Mononuclear cell (primary cell): ENCODE results near the gene THRA. TPM values are rescaled to one million over a fixed set of nuclear protein-coding genes. Genes with fewer than 3 reads are reported as not detected.
A peak's percentile ranks its signal among the peaks of the same experiment; 100 is the strongest.

ENCODE experiments used
- H3K27me3 ChIP-seq: 2 replicates; pipeline ENCODE4 v1.6.0; 2011; ENCODE audit warnings: low read length, control low read depth; ENCODE audit not compliant: insufficient read depth
- H3K4me1 ChIP-seq: 2 replicates; pipeline ENCODE4 v1.5.1; 2011; ENCODE audit warnings: mild to moderate bottlenecking, low read length, control low read depth; ENCODE audit not compliant: insufficient read depth
- H3K4me3 ChIP-seq: 2 replicates; pipeline ENCODE4 v1.5.1; 2011; ENCODE audit warnings: mild to moderate bottlenecking, low read length, moderate library complexity
- H3K9me3 ChIP-seq: 2 replicates; pipeline ENCODE4 v1.5.1; 2011; ENCODE audit warnings: low read depth, mild to moderate bottlenecking, control low read depth, low read length
- total RNA-seq: library from RNA; depleted of rRNA; stranded (reverse); fragments of >200 nt; gene quantifications from one replicate; pipeline ENCODE4 v1.2.3, GENCODE V29; 2012

The THRA gene
- total RNA-seq, 1 donor = 39.0 TPM

DNA sequence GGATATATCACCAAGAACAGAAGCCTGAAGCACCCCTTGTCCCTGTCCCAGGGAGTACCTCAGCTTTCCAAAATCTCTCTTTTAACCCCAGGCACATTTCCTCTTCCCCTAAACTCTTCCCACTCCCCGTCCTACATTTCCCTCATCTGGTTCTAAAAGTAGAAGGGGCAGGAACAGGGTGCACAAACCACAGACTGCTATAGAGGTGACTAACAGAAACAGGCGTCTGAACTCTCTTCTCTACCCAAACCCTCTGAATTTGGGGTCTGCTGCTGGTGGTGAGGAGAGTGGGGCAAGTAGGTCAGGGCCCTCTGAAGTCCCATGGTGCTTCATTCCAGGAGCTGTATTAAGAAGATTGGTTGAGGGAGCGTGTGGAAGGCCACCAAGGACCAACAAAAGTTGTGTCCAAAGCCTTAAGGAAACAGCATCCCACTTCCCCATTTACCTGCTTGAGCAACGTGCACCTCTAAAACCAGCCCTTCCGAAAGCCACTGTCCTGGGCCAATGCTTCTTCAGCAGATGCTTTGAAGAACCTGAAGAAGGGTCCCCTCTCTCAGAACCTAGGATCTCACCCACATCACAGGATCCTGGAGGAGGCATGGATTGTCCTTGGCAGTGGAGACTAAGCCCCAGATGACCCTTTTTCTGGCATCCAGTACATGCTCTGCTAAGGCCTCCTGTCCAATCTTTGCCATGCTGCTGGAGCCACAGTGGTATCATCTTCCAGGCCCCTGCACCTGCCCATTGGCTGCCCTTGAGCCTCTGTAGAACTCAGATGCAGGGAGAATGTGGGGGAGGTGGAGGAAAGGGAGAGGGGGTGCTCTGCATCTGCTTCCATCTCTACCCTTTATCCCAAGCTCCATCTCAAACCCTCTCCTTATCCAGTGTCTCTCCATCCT, 43.3 kb downstream of the THRA start:
- Histone ChIP-seq H3K4me1 (peaks cover 88% of the 10 kb centered on the region), H3K9me3 (no peaks in the 10 kb centered on the region), H3K4me3 (no peak overlapping the region), H3K27me3 (no peaks in the 10 kb centered on the region)

DNA sequence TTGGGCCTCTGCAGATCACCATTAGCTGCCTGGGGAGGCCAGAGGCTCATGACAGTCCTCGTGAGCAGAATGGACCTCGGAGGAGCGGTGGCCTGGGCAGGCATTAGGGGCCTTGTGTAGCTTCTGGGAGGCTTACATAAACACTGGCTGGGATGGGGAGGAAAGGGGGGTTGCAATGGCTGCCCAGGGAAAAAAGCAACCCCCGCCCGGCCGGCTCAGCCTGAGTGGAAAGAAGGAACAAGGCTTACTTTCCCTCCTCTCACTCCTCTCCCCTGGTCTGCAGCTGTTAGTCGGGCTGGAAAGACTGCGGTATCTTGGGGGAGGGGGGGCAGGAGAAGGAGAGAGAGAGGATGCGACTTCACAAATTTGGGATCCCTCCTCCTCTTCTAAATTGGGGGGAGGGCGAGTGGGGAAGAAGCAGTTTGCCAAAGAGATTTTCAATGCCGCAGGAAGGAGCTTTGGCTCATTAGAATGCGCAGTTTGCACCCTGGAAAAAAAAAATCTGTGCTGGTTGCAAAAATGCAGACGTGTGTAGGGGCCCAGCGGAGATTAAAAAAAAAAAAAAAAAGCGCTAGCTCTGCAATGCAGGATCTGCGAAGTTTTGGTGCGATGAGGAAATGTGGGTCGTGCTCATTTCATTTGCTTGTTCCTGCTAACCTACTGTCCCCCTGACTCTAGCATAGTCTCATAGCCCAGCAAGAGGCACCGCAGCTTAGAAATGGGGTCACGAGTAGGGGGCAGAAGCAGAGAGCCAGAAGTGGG, 44.2 kb downstream of the THRA start:
- Histone ChIP-seq H3K4me3 (no peak overlapping the region), H3K9me3 (no peaks in the 10 kb centered on the region), H3K27me3 (no peaks in the 10 kb centered on the region), H3K4me1 (peaks cover 90% of the 10 kb centered on the region)

DNA sequence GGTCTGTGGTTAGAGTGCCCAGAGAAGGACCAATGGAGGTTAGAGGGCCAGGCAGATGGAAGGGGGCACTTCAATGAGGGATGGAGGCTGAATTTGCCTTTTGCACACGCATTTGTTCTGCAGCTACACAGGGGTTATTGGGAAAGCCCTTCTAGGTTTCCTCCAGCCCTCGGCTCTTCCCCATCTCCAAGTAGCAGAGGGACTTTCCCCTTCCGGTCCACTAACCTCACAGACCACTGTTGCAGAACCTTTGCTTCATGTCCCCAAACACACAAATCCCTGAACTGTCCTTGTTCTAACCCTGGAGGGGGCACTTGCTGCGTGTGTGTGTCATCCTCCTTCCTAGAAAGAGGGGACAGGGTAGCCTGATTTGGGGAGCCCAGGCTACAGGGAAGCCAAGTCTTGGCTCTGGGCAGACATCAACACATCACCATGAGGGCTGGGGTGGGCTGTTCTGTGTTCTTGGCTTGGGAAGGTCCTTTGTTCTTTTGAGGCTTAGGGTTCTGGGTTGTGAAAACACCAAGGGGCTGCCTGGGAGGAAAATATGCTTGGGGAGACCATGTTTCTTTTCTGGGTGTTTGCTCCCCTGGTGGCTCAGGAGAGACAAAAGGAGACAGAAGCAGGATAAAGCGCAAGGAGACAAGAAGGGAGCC, 44.9 kb downstream of the THRA start:
- Histone ChIP-seq H3K9me3 (no peaks in the 10 kb centered on the region), H3K27me3 (no peaks in the 10 kb centered on the region), H3K4me1 (peaks cover 97% of the 10 kb centered on the region), H3K4me3 (no peak overlapping the region)

GRCh38 chr17:40108970-40109824, 46.4 kb downstream of the THRA start:
- Histone ChIP-seq H3K4me3 (no peak overlapping the region), H3K27me3 (no peaks in the 10 kb centered on the region), H3K9me3 (no peaks in the 10 kb centered on the region), H3K4me1 (peaks cover 94% of the 10 kb centered on the region)

- H3K4me3 ChIP-seq = no peak overlapping the region
Measured at GRCh38 chr17:40110026-40110845, 47.5 kb downstream of the THRA start.

DNA sequence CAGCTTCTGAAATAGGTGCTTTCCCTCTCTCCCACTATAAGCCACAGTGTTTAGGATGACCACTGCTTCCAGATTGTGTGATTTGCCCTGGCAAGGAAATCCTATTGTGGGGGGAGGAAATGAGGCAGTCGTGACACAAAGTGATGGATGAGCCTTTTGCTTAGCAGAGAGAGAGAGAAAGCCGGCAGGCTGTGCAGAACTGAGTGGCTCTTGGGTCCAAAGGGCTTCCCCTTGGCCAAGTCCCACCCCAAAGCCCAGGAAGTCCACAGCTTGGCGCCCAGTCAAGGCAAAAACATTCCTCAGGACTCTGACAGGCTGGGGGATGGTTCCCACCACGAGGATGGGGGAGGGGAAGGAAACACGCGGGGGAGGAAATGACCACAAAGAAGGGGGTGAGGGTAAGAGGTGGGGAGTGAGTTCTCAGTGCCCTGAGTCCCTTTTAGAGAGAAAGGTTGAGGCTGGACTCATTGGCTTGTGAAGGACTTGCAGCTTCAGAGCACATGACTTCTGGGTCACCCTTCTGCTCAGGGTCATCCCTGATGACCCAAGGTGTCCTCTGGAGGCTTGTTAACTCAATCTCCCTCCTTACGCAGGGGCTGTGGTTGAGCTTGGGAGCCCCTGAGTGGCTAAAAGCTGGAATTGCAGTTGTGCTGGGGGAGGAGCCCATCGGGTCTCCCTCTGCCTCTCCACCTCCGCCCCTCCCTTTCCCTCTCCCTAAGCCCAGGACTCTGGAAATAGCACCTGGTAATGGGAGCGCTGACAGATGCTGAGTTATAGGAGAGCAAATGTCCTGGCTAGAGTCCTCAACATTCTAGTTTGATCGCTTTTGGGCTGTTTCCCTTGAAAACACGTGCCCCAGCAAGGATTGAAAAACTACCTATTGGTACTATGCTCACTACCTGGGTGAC, 48.7 kb downstream of the THRA start:
- Histone ChIP-seq H3K4me3 (no peak overlapping the region), H3K9me3 (no peaks in the 10 kb centered on the region), H3K4me1 (peaks cover 72% of the 10 kb centered on the region), H3K27me3 (no peaks in the 10 kb centered on the region)

More at GRCh38 chr17:40110026-40110845, 47.5 kb downstream of the THRA start:
- Histone ChIP-seq H3K9me3 (no peaks in the 10 kb centered on the region), H3K27me3 (no peaks in the 10 kb centered on the region), H3K4me1 (peaks cover 84% of the 10 kb centered on the region)

- H3K4me1 ChIP-seq = peaks cover 64% of the 10 kb centered on the region
- H3K4me3 ChIP-seq = no peak overlapping the region
- H3K27me3 ChIP-seq = no peaks in the 10 kb centered on the region
- H3K9me3 ChIP-seq = no peaks in the 10 kb centered on the region
Measured at GRCh38 chr17:40112191-40112711, 49.5 kb downstream of the THRA start.

GRCh38 chr17:40112718-40113109, 49.9 kb downstream of the THRA start:
- Histone ChIP-seq H3K27me3 (no peaks in the 10 kb centered on the region), H3K9me3 (no peaks in the 10 kb centered on the region), H3K4me3 (no peak overlapping the region), H3K4me1 (peaks cover 60% of the 10 kb centered on the region)

DNA sequence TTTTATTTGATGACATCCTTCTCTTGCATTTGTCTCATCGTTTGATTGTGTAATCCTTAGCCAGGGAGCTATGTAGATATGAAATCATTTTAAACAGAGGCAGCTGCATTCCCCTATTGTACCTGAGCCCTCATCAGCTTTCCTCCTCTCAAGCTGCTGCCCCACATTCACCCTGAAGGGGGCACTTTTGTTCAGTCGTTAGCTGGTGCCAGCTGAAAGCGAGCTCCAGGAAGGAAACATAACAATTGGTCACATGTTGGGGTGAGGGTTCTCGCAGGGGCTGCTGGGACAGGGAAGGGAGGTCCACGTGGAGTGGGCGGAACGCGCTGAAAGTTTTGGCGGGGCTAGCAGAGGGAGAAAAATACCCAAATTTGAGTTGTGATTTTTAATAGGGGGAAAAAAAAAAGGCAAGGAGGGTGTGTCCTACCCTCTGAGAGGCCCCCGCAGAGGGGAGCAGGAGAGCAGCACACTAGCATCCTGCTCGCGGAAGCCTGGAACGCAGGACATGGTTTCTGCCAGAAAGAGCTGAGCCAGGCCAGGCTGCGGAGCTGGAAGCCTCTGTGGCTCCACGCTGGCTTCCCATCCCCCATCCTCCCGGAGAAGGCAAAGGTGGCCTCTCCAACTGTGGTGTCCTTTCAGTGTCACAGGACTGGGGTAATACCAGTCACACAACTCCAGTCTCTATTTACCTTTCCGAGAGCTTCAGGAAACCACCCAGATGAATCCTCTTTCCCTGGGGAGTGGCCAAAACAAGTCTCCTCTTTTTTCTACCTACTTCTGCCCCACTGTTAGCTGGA, 50.5 kb downstream of the THRA start:
- Histone ChIP-seq H3K9me3 (no peaks in the 10 kb centered on the region), H3K4me1 (peaks cover 60% of the 10 kb centered on the region), H3K27me3 (no peaks in the 10 kb centered on the region), H3K4me3 (peak overlapping the region; percentile 28)

GRCh38 chr17:40113907-40114245, 51.1 kb downstream of the THRA start:
- Histone ChIP-seq H3K4me1 (peaks cover 56% of the 10 kb centered on the region), H3K9me3 (no peaks in the 10 kb centered on the region), H3K27me3 (no peaks in the 10 kb centered on the region), H3K4me3 (no peak overlapping the region)

- H3K27me3 ChIP-seq = no peaks in the 10 kb centered on the region
Measured at GRCh38 chr17:40115101-40115436, 52.3 kb downstream of the THRA start.

More at GRCh38 chr17:40115101-40115436, 52.3 kb downstream of the THRA start:
- no peak overlapping the region for H3K4me3 ChIP-seq
- no peaks in the 10 kb centered on the region for H3K9me3 ChIP-seq
- peaks cover 46% of the 10 kb centered on the region for H3K4me1 ChIP-seq
